GM13976 (cell line): ENCODE results near the gene CST5.

Experiments used
- DNase-seq: peaks from one replicate; pipeline ENCODE4 v3.0.0; 2012; ENCODE audit warnings: low spot score
- CTCF ChIP-seq: IDR thresholded peaks from 2 replicates; pipeline ENCODE4 v1.5.1; 2012; ENCODE audit warnings: borderline replicate concordance, mild to moderate bottlenecking; ENCODE audit not compliant: insufficient read depth; ENCODE audit errors: extremely low read depth, missing control alignments, control extremely low read depth
- in situ Hi-C: fragments of 300-500 bp; cut with MboI; formaldehyde crosslinking; loops from one replicate; pipeline ENCODE4 v1.12.0; 2022; ENCODE audit warnings: low sequenced_read_pairs, mixed read lengths, inconsistent platforms; ENCODE audit not compliant: unreplicated experiment

Gene CST5, protein sequence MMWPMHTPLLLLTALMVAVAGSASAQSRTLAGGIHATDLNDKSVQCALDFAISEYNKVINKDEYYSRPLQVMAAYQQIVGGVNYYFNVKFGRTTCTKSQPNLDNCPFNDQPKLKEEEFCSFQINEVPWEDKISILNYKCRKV

DNA sequence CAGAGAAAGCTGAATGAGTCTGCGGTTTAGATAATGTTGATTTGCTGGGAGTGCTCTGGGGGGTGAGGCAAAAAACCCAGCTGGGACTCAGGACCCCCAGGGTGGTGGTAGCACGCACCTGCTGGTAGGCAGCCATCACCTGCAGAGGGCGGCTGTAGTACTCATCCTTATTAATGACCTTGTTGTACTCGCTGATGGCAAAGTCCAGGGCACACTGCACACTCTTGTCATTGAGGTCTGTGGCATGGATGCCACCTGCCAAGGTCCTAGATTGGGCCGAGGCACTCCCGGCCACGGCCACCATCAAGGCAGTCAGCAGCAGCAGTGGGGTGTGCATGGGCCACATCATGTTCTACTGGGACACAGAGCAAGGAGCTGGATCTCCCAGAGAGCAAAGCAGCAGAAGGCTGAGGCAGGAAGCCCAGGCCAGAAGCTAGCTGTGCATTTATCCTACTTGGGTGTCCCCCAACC lies at the start of gene CST5:
Gene CST5, minus strand, starts transcription at position 421 of the 471 bp plus-strand sequence. Its CDS starts 72 bp downstream, at position 349.
- no peak for TF ChIP-seq CTCF
- DNase-seq = no peak
- in situ Hi-C loops = no loop called here

GRCh38 chr20:23928788-23929187 lies 49.2 kb upstream of the CST5 start:
- TF ChIP-seq CTCF = no peak
- no peak for DNase-seq
- in situ Hi-C loops = no loop called here

DNA sequence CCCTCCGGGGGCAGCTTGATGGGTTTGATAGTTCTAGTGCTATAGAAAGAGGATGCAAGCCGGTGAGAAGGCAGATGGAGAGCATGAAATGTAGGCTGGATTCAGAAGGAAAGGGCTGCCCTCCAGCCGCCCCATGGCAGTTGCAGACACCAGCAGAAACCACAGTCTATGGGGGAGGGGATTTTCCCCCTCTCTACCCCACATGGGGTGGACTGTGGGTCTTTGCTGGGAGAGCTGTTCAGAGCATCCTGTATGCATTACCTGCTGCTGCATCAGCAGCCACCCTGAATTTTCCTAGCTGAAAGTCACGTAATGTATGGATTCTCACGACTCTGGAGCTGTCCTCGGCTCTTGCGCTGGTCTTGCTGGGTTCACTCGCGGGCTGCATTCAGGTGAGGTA lies 48.8 kb upstream of the CST5 start:
- in situ Hi-C loops = no loop called here
- TF ChIP-seq CTCF = no peak
- DNase-seq = no peak

DNA sequence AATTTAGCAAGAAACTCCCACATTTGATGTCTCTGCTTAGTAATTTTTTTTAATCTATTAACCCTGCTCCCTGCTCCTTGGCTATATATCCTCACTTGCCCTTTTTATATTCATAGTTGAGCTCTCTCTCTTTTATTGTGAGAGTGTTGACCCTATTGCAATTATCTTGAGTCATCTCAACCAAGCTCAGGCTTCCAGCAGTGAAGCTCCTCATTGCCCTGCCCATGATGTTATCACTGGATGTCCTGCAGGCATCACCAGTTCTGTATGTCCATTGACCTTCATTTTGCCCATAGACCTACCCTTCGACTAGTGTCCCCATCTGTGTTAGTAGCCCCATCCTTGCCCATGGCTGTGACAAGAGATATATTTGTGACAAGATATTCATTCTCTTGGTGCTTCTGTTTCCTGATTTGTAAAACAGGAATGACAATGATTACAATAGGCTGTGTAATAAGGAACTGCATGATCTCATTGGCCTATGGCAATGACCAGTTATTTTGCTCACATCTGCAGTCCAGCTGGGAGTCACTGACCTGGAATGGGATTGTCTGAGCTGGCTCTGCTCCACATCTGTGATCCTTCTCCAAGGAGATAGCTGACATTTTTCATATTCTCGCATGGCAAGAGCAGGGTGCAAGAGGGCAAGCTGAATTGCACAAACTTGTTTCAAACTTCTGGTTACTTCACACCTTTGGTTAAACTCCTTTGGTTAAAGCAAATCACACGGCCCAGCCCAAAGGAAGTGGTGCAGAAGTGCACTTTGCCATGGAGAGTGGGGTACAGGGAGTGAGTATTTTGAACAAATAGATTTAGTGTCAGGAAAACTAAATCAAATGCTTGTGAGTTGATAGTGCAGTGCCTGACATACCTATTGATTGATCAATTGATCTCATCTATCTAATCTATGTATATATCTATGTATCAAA lies 47.7 kb upstream of the CST5 start:
- no peak for DNase-seq
- no peak for TF ChIP-seq CTCF
- in situ Hi-C loops = no loop called here

GRCh38 chr20:23926526-23926880 lies 47.0 kb upstream of the CST5 start:
- TF ChIP-seq CTCF = no peak
- in situ Hi-C loops = no loop called here
- DNase-seq = no peak

DNA sequence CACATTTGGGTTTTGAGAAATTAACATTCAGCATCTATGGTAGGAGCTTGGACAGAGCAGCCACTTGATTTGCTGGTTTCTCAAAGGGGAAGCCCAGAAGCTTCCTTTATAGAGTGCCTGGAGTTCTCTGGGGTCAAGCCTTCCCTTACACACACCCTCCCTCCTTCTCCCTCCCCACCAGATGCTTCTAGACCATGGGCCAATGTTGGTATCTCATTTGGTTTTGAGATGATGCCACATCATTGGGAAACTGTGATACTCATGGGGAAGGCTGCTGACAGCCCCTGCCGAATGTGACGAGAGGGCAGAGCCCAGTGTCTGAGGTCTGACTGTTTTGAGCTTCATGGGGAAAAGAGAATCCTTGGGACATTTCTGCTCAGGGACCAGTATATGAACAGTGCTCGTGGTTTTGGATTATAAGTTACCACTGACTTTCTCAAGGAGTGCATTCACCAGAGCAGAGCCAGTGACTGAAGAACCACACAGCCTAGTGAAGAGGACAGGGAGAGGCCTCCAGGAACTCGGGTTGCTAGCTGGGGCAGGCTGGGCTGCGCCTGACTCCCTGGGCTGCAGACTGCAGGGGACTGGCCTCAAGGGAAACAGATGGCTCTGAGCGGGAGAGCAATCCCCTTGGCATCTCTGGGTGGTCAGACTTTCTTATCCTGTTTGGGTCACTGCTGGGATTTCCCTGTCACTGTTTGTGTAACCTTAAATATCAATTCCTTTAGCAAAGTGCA lies 46.4 kb upstream of the CST5 start:
- in situ Hi-C loops = no loop called here
- no peak for TF ChIP-seq CTCF
- DNase-seq = no peak
